AG10803 (cell line): ENCODE results near the gene MRC2.
A peak's percentile ranks its signal among the peaks of the same experiment; 100 is the strongest.
"Not testable (repeated sequence)": the region's sequence is repeated elsewhere in the genome, so short reads cannot be mapped to it uniquely, and the experiment has no call there.

Experiments used
- DNase-seq: peaks from one replicate; pipeline ENCODE4 v3.0.0; 2010; ENCODE audit warnings: low read depth
- H3K4me3 ChIP-seq: 2 replicates; pipeline ENCODE4 v1.5.1; 2011; ENCODE audit warnings: mild to moderate bottlenecking, low read length, control low read depth
- CTCF ChIP-seq: conservative IDR thresholded peaks from 2 replicates; pipeline ENCODE4 v1.5.1; 2011; ENCODE audit warnings: mild to moderate bottlenecking, low read length, control low read depth, inconsistent platforms

The MRC2 gene

GRCh38 chr17:62591333-62591732 lies 36.1 kb upstream of the MRC2 start:
- no peak overlapping the region for H3K4me3 ChIP-seq
- no peak for TF ChIP-seq CTCF
- no peak for DNase-seq

- not testable (repeated sequence) for H3K4me3 ChIP-seq, DNase-seq
Observed at GRCh38 chr17:62591822-62592221, 35.6 kb upstream of the MRC2 start.

GRCh38 chr17:62592341-62593099 lies 35.0 kb upstream of the MRC2 start:
- TF ChIP-seq CTCF, result no peak
- H3K4me3 ChIP-seq, result no peak overlapping the region
- DNase-seq, result peak; percentile 8

- no peak overlapping the region for H3K4me3 ChIP-seq
- no peak for TF ChIP-seq CTCF
- DNase-seq, result no peak
Observed at GRCh38 chr17:62595484-62595883, 32.0 kb upstream of the MRC2 start.

- no peak for DNase-seq
- TF ChIP-seq CTCF, result no peak
- no peak overlapping the region for H3K4me3 ChIP-seq
Observed at GRCh38 chr17:62596662-62597061, 30.8 kb upstream of the MRC2 start.

GRCh38 chr17:62597150-62597549 lies 30.3 kb upstream of the MRC2 start:
- no peak for TF ChIP-seq CTCF
- DNase-seq, result no peak
- H3K4me3 ChIP-seq, result no peak overlapping the region

- peak; percentile 78 for DNase-seq
- no peak overlapping the region for H3K4me3 ChIP-seq
- TF ChIP-seq CTCF, result no peak
Observed at GRCh38 chr17:62597920-62598319, 29.6 kb upstream of the MRC2 start.
